Astrocyte (in vitro differentiated cells and primary cell): Measurements from ENCODE around the gene CCDC93.

Source experiments
- EZH2 ChIP-seq: IDR thresholded peaks from 2 replicates; pipeline ENCODE4 v1.6.1; 2012; ENCODE audit warnings: mild to moderate bottlenecking, low read length, inconsistent platforms; ENCODE audit not compliant: insufficient read depth
- TF ChIP-seq, protein P1 (sequence below): IDR thresholded peaks from 2 replicates; pipeline ENCODE4 v1.5.1; 2011; ENCODE audit warnings: low read depth, mild to moderate bottlenecking, inconsistent platforms, low read length, moderate library complexity; ENCODE audit not compliant: insufficient read depth

DNA sequence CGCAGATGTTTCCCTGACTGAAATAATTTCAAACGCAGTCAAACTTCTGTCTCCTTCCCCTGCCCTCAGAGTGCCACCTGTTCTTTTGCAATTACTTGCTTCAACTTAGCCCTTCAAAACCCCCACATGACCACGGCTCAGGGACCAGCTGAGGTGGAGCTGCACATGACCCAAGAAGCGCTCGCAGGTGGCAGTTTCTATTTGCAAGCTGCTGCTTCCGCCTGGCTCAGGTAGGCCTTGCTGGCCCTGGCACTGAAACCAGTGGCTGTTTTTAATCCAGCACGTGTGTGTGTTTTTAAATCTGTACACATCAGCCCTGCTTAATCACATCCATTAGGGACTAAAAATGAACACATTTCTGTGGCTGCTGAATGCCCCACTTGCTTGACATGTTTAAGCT lies 95.3 kb downstream of the CCDC93 start:
- TF ChIP-seq, protein P1, sequence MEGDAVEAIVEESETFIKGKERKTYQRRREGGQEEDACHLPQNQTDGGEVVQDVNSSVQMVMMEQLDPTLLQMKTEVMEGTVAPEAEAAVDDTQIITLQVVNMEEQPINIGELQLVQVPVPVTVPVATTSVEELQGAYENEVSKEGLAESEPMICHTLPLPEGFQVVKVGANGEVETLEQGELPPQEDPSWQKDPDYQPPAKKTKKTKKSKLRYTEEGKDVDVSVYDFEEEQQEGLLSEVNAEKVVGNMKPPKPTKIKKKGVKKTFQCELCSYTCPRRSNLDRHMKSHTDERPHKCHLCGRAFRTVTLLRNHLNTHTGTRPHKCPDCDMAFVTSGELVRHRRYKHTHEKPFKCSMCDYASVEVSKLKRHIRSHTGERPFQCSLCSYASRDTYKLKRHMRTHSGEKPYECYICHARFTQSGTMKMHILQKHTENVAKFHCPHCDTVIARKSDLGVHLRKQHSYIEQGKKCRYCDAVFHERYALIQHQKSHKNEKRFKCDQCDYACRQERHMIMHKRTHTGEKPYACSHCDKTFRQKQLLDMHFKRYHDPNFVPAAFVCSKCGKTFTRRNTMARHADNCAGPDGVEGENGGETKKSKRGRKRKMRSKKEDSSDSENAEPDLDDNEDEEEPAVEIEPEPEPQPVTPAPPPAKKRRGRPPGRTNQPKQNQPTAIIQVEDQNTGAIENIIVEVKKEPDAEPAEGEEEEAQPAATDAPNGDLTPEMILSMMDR: no peak
- TF ChIP-seq EZH2: no peak
